ENCODE results near the gene LNPK. TPM values are rescaled to one million over a fixed set of nuclear protein-coding genes. Genes with fewer than 3 reads are reported as not detected.
A peak's percentile ranks its signal among the peaks of the same experiment; 100 is the strongest.

LNPK gene
- total RNA-seq, 1 experiment from 2014 or later: 21.9 TPM

DNA sequence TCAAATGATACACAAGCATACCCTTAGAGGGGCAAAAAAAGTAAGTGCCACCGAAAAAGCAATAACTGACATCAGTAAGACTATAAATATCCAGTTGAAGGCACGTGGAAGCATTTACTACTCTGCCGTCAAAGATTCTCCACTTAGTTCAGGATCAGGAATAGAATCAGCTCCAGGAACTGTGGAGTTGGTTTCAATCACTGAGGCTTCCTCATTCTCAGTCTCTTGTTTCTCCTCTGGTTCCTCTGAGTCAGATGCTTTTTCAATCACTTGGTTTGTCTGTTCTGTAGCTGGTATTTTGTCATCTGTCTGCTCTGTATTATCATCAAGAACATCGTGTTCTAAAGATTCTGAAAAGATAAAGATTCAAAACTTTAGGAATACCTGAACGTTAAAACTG, 72.2 kb downstream of the LNPK start:
- DNase-seq (no peak), ATAC-seq (peak; percentile 25; the same call in 1 of the 2 replicates)
- Histone ChIP-seq H3K9me3 (ENCODE audit: low read length) (no peaks in the 10 kb centered on the region), H3K4me1 (ENCODE audit: insufficient read depth, low read length) (peaks cover 19% of the 10 kb centered on the region), H3K27me3 (ENCODE audit: low read length) (no peaks in the 10 kb centered on the region), H3K36me3 (ENCODE audit: low read depth, low read length) (no peaks in the 10 kb centered on the region), H3K9me2 (replicated peaks; ENCODE audit: low read length) (no peaks in the 10 kb centered on the region), H4K20me1 (ENCODE audit: low read length) (no peaks in the 10 kb centered on the region), H2AFZ (ENCODE audit: low read length) (no peak overlapping the region), H3K9ac (ENCODE audit: low read length) (no peak overlapping the region; the same call in 1 of the 2 replicates), H3K27ac (ENCODE audit: low read length) (peak overlapping the region; percentile 51), H3K4me3 (ENCODE audit: low read length) (no peak overlapping the region), H3K79me2 (ENCODE audit: low read length) (no peaks in the 10 kb centered on the region), H3K4me2 (ENCODE audit: low read length) (peak overlapping the region; percentile 14; the same call in 1 of the 2 replicates), H3F3A (ENCODE audit: low read length, unreplicated experiment) (no peaks in the 10 kb centered on the region)
- BruUV-seq (replicated peaks): TSS peak; percentile 44
- CTCF ChIA-PET: no interaction called here
- intact Hi-C loops (cut with micrococcal nuclease): loop anchor here (5.0 kb wide), 1 partner anchor 37 kb away; no protein-coding TSS in a partner anchor
- TF ChIP-seq, protein P1, sequence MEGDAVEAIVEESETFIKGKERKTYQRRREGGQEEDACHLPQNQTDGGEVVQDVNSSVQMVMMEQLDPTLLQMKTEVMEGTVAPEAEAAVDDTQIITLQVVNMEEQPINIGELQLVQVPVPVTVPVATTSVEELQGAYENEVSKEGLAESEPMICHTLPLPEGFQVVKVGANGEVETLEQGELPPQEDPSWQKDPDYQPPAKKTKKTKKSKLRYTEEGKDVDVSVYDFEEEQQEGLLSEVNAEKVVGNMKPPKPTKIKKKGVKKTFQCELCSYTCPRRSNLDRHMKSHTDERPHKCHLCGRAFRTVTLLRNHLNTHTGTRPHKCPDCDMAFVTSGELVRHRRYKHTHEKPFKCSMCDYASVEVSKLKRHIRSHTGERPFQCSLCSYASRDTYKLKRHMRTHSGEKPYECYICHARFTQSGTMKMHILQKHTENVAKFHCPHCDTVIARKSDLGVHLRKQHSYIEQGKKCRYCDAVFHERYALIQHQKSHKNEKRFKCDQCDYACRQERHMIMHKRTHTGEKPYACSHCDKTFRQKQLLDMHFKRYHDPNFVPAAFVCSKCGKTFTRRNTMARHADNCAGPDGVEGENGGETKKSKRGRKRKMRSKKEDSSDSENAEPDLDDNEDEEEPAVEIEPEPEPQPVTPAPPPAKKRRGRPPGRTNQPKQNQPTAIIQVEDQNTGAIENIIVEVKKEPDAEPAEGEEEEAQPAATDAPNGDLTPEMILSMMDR (conservative IDR thresholded peaks at IDR 0.05; ENCODE audit: low read depth, low read length): no peak
- TF ChIP-seq EZH2 (IDR thresholded peaks at IDR 0.05; ENCODE audit: low read length, unreplicated experiment) (no peak), EZH2phosphoT487 (IDR thresholded peaks at IDR 0.05; ENCODE audit: borderline replicate concordance, low read length) (no peak)
- POLR2A ChIA-PET (ENCODE audit: unreplicated experiment): no interaction called here

DNA sequence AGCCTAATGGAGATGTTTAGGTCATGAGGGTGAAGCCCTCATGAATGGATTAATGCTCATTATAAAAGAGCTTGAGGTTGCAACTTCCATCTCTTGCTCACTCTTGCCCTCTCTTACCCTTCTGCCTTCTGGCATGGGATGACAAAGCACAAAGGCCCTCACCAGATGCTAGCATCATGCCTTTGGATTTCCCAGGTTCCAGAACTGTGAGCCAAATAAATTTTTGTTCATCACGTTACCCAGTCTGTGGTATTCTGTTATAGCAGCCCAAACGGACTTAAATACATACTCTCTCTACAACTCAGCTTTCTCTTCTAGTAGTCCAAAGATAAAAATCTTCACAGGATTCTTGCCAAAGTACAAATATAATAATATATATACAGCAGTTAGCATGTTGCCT, 75.8 kb downstream of the LNPK start:
- Histone ChIP-seq H3K27ac (ENCODE audit: low read length) (no peak overlapping the region), H3K79me2 (ENCODE audit: low read length) (no peaks in the 10 kb centered on the region), H3K9me2 (replicated peaks; ENCODE audit: low read length) (no peaks in the 10 kb centered on the region), H3K27me3 (ENCODE audit: low read length) (no peaks in the 10 kb centered on the region), H3K4me1 (ENCODE audit: insufficient read depth, low read length) (peaks cover 14% of the 10 kb centered on the region), H4K20me1 (ENCODE audit: low read length) (no peaks in the 10 kb centered on the region), H3K4me3 (ENCODE audit: low read length) (no peak overlapping the region), H3F3A (ENCODE audit: low read length, unreplicated experiment) (no peaks in the 10 kb centered on the region), H3K4me2 (ENCODE audit: low read length) (no peak overlapping the region), H3K9me3 (ENCODE audit: low read length) (no peaks in the 10 kb centered on the region), H3K9ac (ENCODE audit: low read length) (no peak overlapping the region), H2AFZ (ENCODE audit: low read length) (no peak overlapping the region), H3K36me3 (ENCODE audit: low read depth, low read length) (no peaks in the 10 kb centered on the region)
- ChIA-PET POLR2A (ENCODE audit: unreplicated experiment) (no interaction called here), CTCF (no interaction called here)
- no TSS peak for BruUV-seq (replicated peaks)
- DNase-seq (no peak), ATAC-seq (no peak)
- TF ChIP-seq EZH2 (IDR thresholded peaks at IDR 0.05; ENCODE audit: low read length, unreplicated experiment): no peak
- TF ChIP-seq EZH2phosphoT487 (IDR thresholded peaks at IDR 0.05; ENCODE audit: borderline replicate concordance, low read length): no peak
- TF ChIP-seq, protein P1 (conservative IDR thresholded peaks at IDR 0.05; ENCODE audit: low read depth, low read length): no peak
- intact Hi-C loops (cut with micrococcal nuclease): no loop called here

DNA sequence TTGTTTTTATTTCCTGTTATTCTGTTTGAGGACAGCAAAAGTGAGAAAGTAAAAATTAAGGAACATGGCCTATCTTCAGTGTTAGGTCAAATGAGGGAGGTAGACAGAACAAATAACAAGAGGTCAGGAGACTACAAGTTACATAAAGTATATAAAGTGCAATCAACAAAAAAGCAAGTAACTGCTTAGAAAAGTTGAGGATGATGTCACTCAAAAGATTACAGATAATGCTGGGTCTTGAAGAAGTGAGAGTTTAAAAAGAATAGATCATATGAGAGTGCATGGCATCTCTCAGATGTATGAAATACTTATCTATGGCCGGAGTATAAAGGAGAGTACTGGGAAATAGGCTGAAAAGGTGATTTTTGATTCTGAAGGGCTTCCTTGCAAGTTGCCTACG, 79.9 kb downstream of the LNPK start:
- Histone ChIP-seq H3K79me2 (ENCODE audit: low read length) (no peaks in the 10 kb centered on the region), H3K4me2 (ENCODE audit: low read length) (no peak overlapping the region), H3K9ac (ENCODE audit: low read length) (no peak overlapping the region), H3K4me1 (ENCODE audit: insufficient read depth, low read length) (no peaks in the 10 kb centered on the region), H3K36me3 (ENCODE audit: low read depth, low read length) (no peaks in the 10 kb centered on the region), H3K9me3 (ENCODE audit: low read length) (no peaks in the 10 kb centered on the region), H3K27ac (ENCODE audit: low read length) (no peak overlapping the region), H4K20me1 (ENCODE audit: low read length) (no peaks in the 10 kb centered on the region), H3F3A (ENCODE audit: low read length, unreplicated experiment) (no peaks in the 10 kb centered on the region), H2AFZ (ENCODE audit: low read length) (no peak overlapping the region), H3K27me3 (ENCODE audit: low read length) (no peaks in the 10 kb centered on the region), H3K4me3 (ENCODE audit: low read length) (no peak overlapping the region), H3K9me2 (replicated peaks; ENCODE audit: low read length) (no peaks in the 10 kb centered on the region)
- intact Hi-C loops (cut with micrococcal nuclease): no loop called here
- TF ChIP-seq EZH2 (IDR thresholded peaks at IDR 0.05; ENCODE audit: low read length, unreplicated experiment): no peak
- TF ChIP-seq, protein P1 (conservative IDR thresholded peaks at IDR 0.05; ENCODE audit: low read depth, low read length): no peak
- TF ChIP-seq EZH2phosphoT487 (IDR thresholded peaks at IDR 0.05; ENCODE audit: borderline replicate concordance, low read length): no peak
- ChIA-PET POLR2A (ENCODE audit: unreplicated experiment) (no interaction called here), CTCF (no interaction called here)
- no peak for DNase-seq
- BruUV-seq (replicated peaks): no TSS peak
- ATAC-seq: no peak
